GM18951 (cell line): ENCODE measurements around the gene SOX14.

Experiments used
- POLR2A ChIP-seq: IDR thresholded peaks from 4 replicates; pipeline ENCODE4 v1.6.1; 2011; ENCODE audit warnings: mild to moderate bottlenecking; ENCODE audit not compliant: insufficient read length, insufficient read depth; ENCODE audit errors: extremely low read depth
- in situ Hi-C: fragments of 300-500 bp; cut with MboI; formaldehyde crosslinking; loops from one replicate; pipeline ENCODE4 v1.12.0; 2022; ENCODE audit warnings: low sequenced_read_pairs, mixed read lengths, inconsistent platforms; ENCODE audit not compliant: unreplicated experiment

SOX14 gene

GRCh38 chr3:137764563-137765309 is 621 bp downstream of the SOX14 start:
- in situ Hi-C loops = no loop called here
- TF ChIP-seq POLR2A = no peak

- TF ChIP-seq POLR2A = no peak
- in situ Hi-C loops = no loop called here
Observed at GRCh38 chr3:137765310-137766033, 1.4 kb downstream of the SOX14 start.

GRCh38 chr3:137766041-137766875 is 2.1 kb downstream of the SOX14 start:
- TF ChIP-seq POLR2A = no peak
- in situ Hi-C loops = no loop called here

- TF ChIP-seq POLR2A = no peak
- in situ Hi-C loops = no loop called here
Observed at GRCh38 chr3:137766876-137767537, 2.9 kb downstream of the SOX14 start.

- TF ChIP-seq POLR2A = no peak
- in situ Hi-C loops = no loop called here
Observed at GRCh38 chr3:137767538-137768360, 3.6 kb downstream of the SOX14 start.

GRCh38 chr3:137768361-137769321 is 4.5 kb downstream of the SOX14 start:
- TF ChIP-seq POLR2A = no peak
- in situ Hi-C loops = no loop called here

GRCh38 chr3:137769322-137770065 is 5.4 kb downstream of the SOX14 start:
- in situ Hi-C loops = no loop called here
- TF ChIP-seq POLR2A = no peak

- in situ Hi-C loops = no loop called here
- TF ChIP-seq POLR2A = no peak
Observed at GRCh38 chr3:137770066-137770834, 6.1 kb downstream of the SOX14 start.

- in situ Hi-C loops = no loop called here
- no peak for TF ChIP-seq POLR2A
Observed at GRCh38 chr3:137770835-137771399, 6.8 kb downstream of the SOX14 start.

- TF ChIP-seq POLR2A = no peak
- in situ Hi-C loops = no loop called here
Observed at GRCh38 chr3:137771401-137772213, 7.5 kb downstream of the SOX14 start.
